H54 (cell line): ENCODE measurements around the gene TRAPPC14.

Experiments used
- DNase-seq: peaks from one replicate; pipeline ENCODE4 v3.0.0; 2011; ENCODE audit warnings: low spot score, mixed read lengths; ENCODE audit not compliant: insufficient read length
- FAIRE-seq: peaks from 3 replicates; lab custom pipeline; 2011; peaks lifted over from hg19 to GRCh38; lab: Jason Lieb, UNC
- POLR2A ChIP-seq: IDR thresholded peaks from 2 replicates; pipeline ENCODE4 v1.6.1; 2011; ENCODE audit warnings: low read depth, mild to moderate bottlenecking, low read length

The TRAPPC14 gene

GRCh38 chr7:100166317-100166940 lies 7.9 kb upstream of the TRAPPC14 start:
- TF ChIP-seq POLR2A, result no peak
- DNase-seq (no peak), FAIRE-seq (no peak)

GRCh38 chr7:100163871-100164270 lies 5.3 kb upstream of the TRAPPC14 start:
- FAIRE-seq (no peak), DNase-seq (no peak)
- no peak for TF ChIP-seq POLR2A

- DNase-seq, result no peak
- FAIRE-seq, result no peak
- TF ChIP-seq POLR2A, result no peak
Observed at GRCh38 chr7:100163006-100163531, 4.5 kb upstream of the TRAPPC14 start.

- no peak for TF ChIP-seq POLR2A
- FAIRE-seq (no peak), DNase-seq (no peak)
Observed at GRCh38 chr7:100160067-100160466, 1.5 kb upstream of the TRAPPC14 start.

- FAIRE-seq, result no peak
Observed at GRCh38 chr7:100159099-100159623, 638 bp upstream of the TRAPPC14 start.

GRCh38 chr7:100157334-100158228 lies 942 bp downstream of the TRAPPC14 start:
- DNase-seq, result peak; percentile 80
- no peak for TF ChIP-seq POLR2A

More at GRCh38 chr7:100159099-100159623, 638 bp upstream of the TRAPPC14 start:
- no peak for DNase-seq
- TF ChIP-seq POLR2A, result no peak

GRCh38 chr7:100157069-100157333 lies 1.5 kb downstream of the TRAPPC14 start:
- DNase-seq, result no peak
- no peak for TF ChIP-seq POLR2A

More at GRCh38 chr7:100157334-100158228, 942 bp downstream of the TRAPPC14 start:
- FAIRE-seq, result no peak

GRCh38 chr7:100156331-100157068 lies 2.0 kb downstream of the TRAPPC14 start:
- no peak for DNase-seq
- no peak for TF ChIP-seq POLR2A
- no peak for FAIRE-seq

More at GRCh38 chr7:100157069-100157333, 1.5 kb downstream of the TRAPPC14 start:
- no peak for FAIRE-seq

GRCh38 chr7:100155553-100156317 lies 2.8 kb downstream of the TRAPPC14 start:
- no peak for TF ChIP-seq POLR2A
- FAIRE-seq (no peak), DNase-seq (no peak)

GRCh38 chr7:100154651-100155491 lies 3.7 kb downstream of the TRAPPC14 start:
- no peak for DNase-seq
- FAIRE-seq, result no peak
- no peak for TF ChIP-seq POLR2A

GRCh38 chr7:100153708-100154535 lies 4.6 kb downstream of the TRAPPC14 start:
- no peak for FAIRE-seq
- DNase-seq, result no peak
- no peak for TF ChIP-seq POLR2A
